SK-N-MC (cell line): ENCODE data around the gene CFHR4.
"Not testable (repeated sequence)": the region's sequence is repeated elsewhere in the genome, so short reads cannot be mapped to it uniquely, and the experiment has no call there.

Experiments used
- DNase-seq: peaks from one replicate; pipeline ENCODE4 v3.0.0-alpha.2; 2011; ENCODE audit warnings: low read depth, low spot score
- H3K27ac ChIP-seq: fragments of 200-600 bp; sonication (generic); 2 replicates; pipeline ENCODE4 v1.5.1; 2016; ENCODE audit warnings: mixed run types
- H3K36me3 ChIP-seq: fragments of 200-600 bp; sonication (generic); 2 replicates; pipeline ENCODE4 v1.6.1; 2017; ENCODE audit warnings: antibody characterized with exemption, low read length, mixed read lengths; ENCODE audit not compliant: insufficient read depth
- H3K4me3 ChIP-seq: fragments of 200-600 bp; sonication (generic); 2 replicates; pipeline ENCODE4 v1.5.1; 2016
- H3K9ac ChIP-seq: fragments of 200-600 bp; sonication (generic); 2 replicates; pipeline ENCODE4 v1.8.0; 2017; ENCODE audit warnings: mixed run types, mixed read lengths; ENCODE audit not compliant: insufficient read length
- H3K9me3 ChIP-seq: fragments of 200-600 bp; sonication (generic); 2 replicates; pipeline ENCODE4 v1.6.1; 2017; ENCODE audit warnings: low read depth, mild to moderate bottlenecking, antibody characterized with exemption, low read length, moderate library complexity, mixed read lengths
- EZH2 ChIP-seq: fragments of 200-600 bp; sonication (generic); IDR thresholded peaks from one replicate; pipeline ENCODE4 v1.6.1; 2017; ENCODE audit warnings: antibody characterized with exemption
- FOXP2 ChIP-seq: optimal IDR thresholded peaks from 2 replicates; pipeline ENCODE3; 2011; ENCODE audit warnings: mild to moderate bottlenecking, moderate library complexity; ENCODE audit not compliant: insufficient read depth; ENCODE audit errors: extremely low read length, control extremely low read depth
- POLR2AphosphoS5 ChIP-seq: IDR thresholded peaks from 2 replicates; pipeline ENCODE4 v1.6.1; 2012; ENCODE audit warnings: mild to moderate bottlenecking, low read depth, low read length, borderline replicate concordance

The CFHR4 gene

GRCh38 chr1:196933531-196934189 is 45.8 kb downstream of the CFHR4 start:
- Histone ChIP-seq H3K9me3 (no peaks in the 10 kb centered on the region), H3K9ac (no peak overlapping the region), H3K4me3 (no peak overlapping the region), H3K36me3 (no peaks in the 10 kb centered on the region), H3K27ac (no peak overlapping the region)
- no peak for DNase-seq
- TF ChIP-seq EZH2 (no peak), FOXP2 (no peak), POLR2AphosphoS5 (no peak)

DNA sequence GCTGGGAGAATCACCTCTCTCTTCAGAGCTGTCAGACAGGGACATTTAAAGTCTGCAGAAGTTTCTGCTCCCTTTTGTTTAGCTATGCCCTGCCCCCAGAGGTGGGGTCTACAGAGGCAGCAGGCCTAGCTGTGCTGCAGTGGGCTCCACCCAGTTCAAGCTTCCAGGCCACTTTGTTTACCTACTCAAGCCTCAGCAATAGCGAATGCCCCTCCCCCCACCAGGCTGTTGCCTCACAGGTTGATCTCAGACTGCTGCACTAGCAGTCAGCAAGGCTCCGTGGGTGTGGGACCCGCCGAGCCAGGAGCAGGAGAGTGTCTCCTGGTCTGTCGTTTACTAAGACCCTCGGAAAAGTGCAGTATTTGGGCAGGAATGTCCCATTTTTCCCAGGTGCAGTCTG is 53.6 kb downstream of the CFHR4 start:
- not testable (repeated sequence) for DNase-seq, H3K4me3 ChIP-seq, H3K9me3 ChIP-seq, H3K27ac ChIP-seq, H3K9ac ChIP-seq, H3K36me3 ChIP-seq

- not testable (repeated sequence) for H3K27ac ChIP-seq, H3K4me3 ChIP-seq, H3K36me3 ChIP-seq, DNase-seq, H3K9ac ChIP-seq, H3K9me3 ChIP-seq
Observed at GRCh38 chr1:196943568-196943967, 55.7 kb downstream of the CFHR4 start, which contains the start of gene CFHR2. Gene CFHR2, plus strand, starts transcription at chr1:196943738. Its CDS starts 143 bp downstream, at chr1:196943881.

GRCh38 chr1:196951711-196952394 is 64.0 kb downstream of the CFHR4 start:
- Histone ChIP-seq H3K27ac (no peak overlapping the region), H3K36me3 (no peaks in the 10 kb centered on the region), H3K9ac (no peak overlapping the region), H3K4me3 (no peak overlapping the region), H3K9me3 (no peaks in the 10 kb centered on the region)
- TF ChIP-seq EZH2, result no peak
- TF ChIP-seq POLR2AphosphoS5, result no peak
- TF ChIP-seq FOXP2, result no peak
- DNase-seq, result no peak

DNA sequence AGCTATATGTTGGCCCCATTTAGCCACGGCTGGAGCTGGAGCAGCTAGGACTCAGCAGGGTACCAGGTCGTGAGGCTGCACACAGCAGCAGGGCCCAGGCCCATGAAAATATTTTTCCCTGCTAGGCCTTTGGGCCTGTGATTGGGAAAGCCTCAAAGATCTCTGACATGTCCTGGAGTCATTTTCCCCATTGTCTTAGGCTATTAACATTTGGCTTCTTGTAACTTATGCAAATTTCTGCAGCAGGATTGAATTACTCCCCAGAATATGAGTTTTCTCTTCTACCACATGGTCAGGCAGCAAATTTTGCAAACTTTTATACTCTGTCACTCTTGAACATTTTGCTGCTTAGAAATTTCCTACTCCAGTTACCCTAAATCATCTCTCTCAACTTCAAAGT is 66.9 kb downstream of the CFHR4 start:
- DNase-seq, result no peak
- Histone ChIP-seq H3K4me3 (no peak overlapping the region), H3K9me3 (no peaks in the 10 kb centered on the region), H3K27ac (no peak overlapping the region), H3K9ac (no peak overlapping the region), H3K36me3 (no peaks in the 10 kb centered on the region)
- TF ChIP-seq EZH2 (no peak), POLR2AphosphoS5 (no peak), FOXP2 (no peak)

DNA sequence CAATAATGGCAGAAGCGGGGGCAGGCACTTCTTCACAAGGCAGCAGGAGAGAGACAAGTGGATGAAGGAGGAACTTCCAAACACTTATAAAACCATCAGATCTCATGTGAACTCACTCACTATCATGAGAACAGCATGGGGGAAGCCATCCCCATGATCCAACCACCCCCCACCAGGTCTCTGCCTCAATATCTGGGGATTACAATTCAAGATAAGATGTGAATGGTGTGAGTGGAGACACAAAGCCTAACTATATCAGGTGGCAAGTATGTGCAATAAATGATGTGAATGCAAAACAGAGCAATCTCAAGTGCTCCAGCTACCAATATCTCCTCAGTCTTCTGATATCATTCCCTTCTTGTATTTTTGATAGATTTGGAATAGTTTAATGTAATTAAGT is 68.1 kb downstream of the CFHR4 start:
- H3K4me3 ChIP-seq, result no peak overlapping the region
- no peaks in the 10 kb centered on the region for H3K9me3 ChIP-seq
- no peak overlapping the region for H3K27ac ChIP-seq
- no peak for TF ChIP-seq EZH2
- TF ChIP-seq FOXP2, result no peak
- TF ChIP-seq POLR2AphosphoS5, result no peak
- DNase-seq, result no peak
- H3K36me3 ChIP-seq, result no peaks in the 10 kb centered on the region
- no peak overlapping the region for H3K9ac ChIP-seq

GRCh38 chr1:196960854-196961253 is 73.0 kb downstream of the CFHR4 start:
- Histone ChIP-seq H3K4me3 (no peak overlapping the region), H3K27ac (no peak overlapping the region), H3K36me3 (no peaks in the 10 kb centered on the region), H3K9me3 (no peaks in the 10 kb centered on the region), H3K9ac (no peak overlapping the region)
- TF ChIP-seq EZH2 (no peak), POLR2AphosphoS5 (no peak), FOXP2 (no peak)
- no peak for DNase-seq
